ENCODE results near the gene LDLRAD4. TPM values are rescaled to one million over a fixed set of nuclear protein-coding genes. Genes with fewer than 3 reads are reported as not detected.

LDLRAD4 gene
- total RNA-seq, 4 donors from 2014 or later: 14.0 to 36.9 (median 29.3) TPM

DNA sequence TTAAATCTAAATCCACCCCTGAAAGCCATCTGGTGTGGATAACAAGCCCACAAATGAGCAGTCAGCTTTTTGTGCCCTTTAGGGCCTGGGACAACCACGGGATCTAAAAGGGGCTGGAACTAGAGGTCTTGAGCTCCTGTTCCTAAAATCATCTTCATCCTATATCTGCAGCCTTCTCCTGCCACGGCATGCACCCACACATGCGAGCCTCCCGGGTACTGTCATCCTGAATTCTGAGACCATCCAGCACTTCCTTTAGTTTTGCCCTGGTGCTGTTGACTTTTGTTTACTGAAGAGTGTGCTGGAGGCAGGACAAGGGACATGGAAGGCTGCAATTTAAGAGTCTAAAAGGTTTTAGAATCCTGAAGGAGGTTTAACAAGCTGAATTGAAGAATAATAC lies 324.6 kb downstream of the LDLRAD4 start:
- H3K36me3 ChIP-seq: no peaks in the 10 kb centered on the region
- 81% methylated on average over 4 of the region's 4 CpGs for WGBS, 2 donors
- no peak overlapping the region for H3K27ac ChIP-seq
- H3K9me3 ChIP-seq: no peaks in the 10 kb centered on the region
- no peak overlapping the region for H3K4me3 ChIP-seq
- no peak for TF ChIP-seq POLR2A (IDR thresholded peaks at IDR 0.05)
- no peak for TF ChIP-seq EP300 (IDR thresholded peaks at IDR 0.05)
- TF ChIP-seq, protein P1, sequence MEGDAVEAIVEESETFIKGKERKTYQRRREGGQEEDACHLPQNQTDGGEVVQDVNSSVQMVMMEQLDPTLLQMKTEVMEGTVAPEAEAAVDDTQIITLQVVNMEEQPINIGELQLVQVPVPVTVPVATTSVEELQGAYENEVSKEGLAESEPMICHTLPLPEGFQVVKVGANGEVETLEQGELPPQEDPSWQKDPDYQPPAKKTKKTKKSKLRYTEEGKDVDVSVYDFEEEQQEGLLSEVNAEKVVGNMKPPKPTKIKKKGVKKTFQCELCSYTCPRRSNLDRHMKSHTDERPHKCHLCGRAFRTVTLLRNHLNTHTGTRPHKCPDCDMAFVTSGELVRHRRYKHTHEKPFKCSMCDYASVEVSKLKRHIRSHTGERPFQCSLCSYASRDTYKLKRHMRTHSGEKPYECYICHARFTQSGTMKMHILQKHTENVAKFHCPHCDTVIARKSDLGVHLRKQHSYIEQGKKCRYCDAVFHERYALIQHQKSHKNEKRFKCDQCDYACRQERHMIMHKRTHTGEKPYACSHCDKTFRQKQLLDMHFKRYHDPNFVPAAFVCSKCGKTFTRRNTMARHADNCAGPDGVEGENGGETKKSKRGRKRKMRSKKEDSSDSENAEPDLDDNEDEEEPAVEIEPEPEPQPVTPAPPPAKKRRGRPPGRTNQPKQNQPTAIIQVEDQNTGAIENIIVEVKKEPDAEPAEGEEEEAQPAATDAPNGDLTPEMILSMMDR (IDR thresholded peaks at IDR 0.05): no peak
- H3K4me1 ChIP-seq: peaks cover 0 to 24% (median 10%) of the 10 kb centered on the region in 4 donors
- no peaks in the 10 kb centered on the region for H3K27me3 ChIP-seq
- no peak for DNase-seq (ENCODE audit: low spot score in 2 of 2)

DNA sequence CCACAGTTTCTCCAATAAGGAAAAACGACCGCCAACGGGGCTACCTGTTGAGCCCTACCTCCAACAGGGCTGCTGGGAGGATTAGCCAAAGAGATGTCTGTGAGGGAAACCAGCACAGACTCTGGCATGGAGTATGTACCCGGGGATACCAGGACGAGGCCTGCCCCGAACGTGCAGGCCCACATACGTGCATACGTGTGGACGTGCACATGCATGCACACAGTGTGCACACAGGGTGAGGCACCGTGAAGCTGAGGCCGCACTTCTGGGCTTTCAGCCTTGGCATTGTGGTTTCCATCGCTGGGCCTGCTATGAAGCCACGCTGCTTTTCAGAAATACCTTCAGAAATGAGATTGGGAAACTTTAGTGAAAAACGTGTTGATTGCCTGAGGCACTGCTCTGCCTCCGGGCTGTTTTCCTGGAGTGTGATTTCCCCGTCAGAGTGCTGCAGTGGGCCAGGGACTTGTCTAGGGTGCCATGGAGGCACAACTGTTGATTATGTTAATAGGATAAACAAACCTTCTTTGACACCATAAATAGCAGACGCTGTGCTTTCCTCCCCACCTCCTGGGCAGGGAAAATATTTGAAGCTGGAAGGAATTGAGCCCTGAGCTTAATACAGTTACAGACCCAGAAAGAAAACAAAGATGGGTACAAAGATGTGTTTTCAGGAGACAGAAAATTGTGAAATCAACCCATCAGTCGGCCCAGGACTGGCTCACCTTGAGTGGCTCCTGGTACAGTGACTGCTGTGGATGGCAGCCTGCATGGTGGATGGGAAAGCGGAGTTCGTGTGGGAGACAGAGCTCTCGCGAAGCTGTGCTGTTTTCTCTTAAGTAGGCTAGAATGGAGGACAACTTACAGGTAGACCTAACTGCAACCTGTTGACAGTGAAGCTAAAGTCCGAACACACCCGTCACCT lies 325.5 kb downstream of the LDLRAD4 start:
- H3K9me3 ChIP-seq: no peaks in the 10 kb centered on the region
- no peaks in the 10 kb centered on the region for H3K36me3 ChIP-seq
- 85 to 87% methylated on average over 25 of the region's 25 CpGs for WGBS, 2 donors
- DNase-seq (ENCODE audit: low spot score in 2 of 2): no peak
- TF ChIP-seq POLR2A (IDR thresholded peaks at IDR 0.05) (no peak), EP300 (IDR thresholded peaks at IDR 0.05) (no peak)
- TF ChIP-seq, protein P1 (IDR thresholded peaks at IDR 0.05): no peak
- H3K4me3 ChIP-seq: no peak overlapping the region
- peaks cover 0 to 26% (median 8%) of the 10 kb centered on the region in 4 donors for H3K4me1 ChIP-seq
- H3K27me3 ChIP-seq: no peaks in the 10 kb centered on the region
- no peak overlapping the region for H3K27ac ChIP-seq

DNA sequence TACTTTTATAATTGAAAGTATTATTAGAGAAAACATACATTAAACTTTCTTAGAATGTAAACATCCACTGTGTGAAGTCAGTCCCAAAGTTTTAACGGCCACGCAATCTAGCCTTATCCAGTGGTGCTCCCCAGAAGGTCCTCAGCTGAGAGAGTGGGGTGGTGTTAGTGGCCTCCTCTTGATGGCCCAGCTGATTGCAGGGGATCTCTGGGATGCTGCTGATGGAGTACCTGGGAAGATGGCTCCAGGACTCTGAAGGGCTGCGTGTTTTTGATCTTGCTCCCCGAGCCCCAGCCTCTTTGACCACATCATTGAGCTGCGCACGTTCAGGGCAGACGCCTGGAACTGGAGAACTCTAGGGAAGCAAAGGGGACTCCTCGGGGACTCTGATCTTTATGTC lies 326.4 kb downstream of the LDLRAD4 start:
- no peaks in the 10 kb centered on the region for H3K36me3 ChIP-seq
- TF ChIP-seq, protein P1 (IDR thresholded peaks at IDR 0.05): no peak
- no peaks in the 10 kb centered on the region for H3K27me3 ChIP-seq
- no peaks in the 10 kb centered on the region for H3K9me3 ChIP-seq
- no peak overlapping the region for H3K4me3 ChIP-seq
- 96 to 99% methylated on average over 8 of the region's 8 CpGs for WGBS, 2 donors
- DNase-seq (ENCODE audit: low spot score in 2 of 2): no peak
- peaks cover 0 to 26% (median 8%) of the 10 kb centered on the region in 4 donors for H3K4me1 ChIP-seq
- no peak overlapping the region for H3K27ac ChIP-seq

DNA sequence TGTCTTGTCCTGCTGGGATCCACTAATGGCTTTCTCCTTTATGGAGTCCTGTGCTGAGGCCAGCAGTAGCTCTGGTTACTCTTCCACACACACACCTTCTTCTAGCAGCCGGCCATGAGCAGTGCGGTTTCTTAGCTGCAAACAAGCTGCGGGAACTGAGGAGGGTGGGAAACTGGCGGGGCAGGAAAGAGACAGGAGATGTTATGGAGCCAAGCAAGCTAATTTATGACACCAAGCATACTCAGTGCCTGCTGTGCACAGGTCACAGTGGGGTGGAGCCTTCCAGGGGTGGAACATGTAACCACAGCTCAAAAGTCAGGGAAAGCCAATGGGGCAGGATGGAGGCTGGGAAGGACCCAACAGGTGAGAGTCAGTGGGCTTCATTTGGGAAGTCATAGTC lies 327.0 kb downstream of the LDLRAD4 start:
- no peaks in the 10 kb centered on the region for H3K27me3 ChIP-seq
- DNase-seq (ENCODE audit: low spot score in 2 of 2): no peak
- H3K4me1 ChIP-seq: peaks cover 0 to 20% (median 6%) of the 10 kb centered on the region in 4 donors
- H3K27ac ChIP-seq: no peak overlapping the region
- TF ChIP-seq POLR2A (IDR thresholded peaks at IDR 0.05) (no peak), EP300 (IDR thresholded peaks at IDR 0.05) (no peak)
- TF ChIP-seq, protein P1 (IDR thresholded peaks at IDR 0.05): no peak
- H3K36me3 ChIP-seq: no peaks in the 10 kb centered on the region
- no peak overlapping the region for H3K4me3 ChIP-seq
- WGBS, 2 donors: 95 to 100% methylated on average over 4 of the region's 4 CpGs
- no peaks in the 10 kb centered on the region for H3K9me3 ChIP-seq

DNA sequence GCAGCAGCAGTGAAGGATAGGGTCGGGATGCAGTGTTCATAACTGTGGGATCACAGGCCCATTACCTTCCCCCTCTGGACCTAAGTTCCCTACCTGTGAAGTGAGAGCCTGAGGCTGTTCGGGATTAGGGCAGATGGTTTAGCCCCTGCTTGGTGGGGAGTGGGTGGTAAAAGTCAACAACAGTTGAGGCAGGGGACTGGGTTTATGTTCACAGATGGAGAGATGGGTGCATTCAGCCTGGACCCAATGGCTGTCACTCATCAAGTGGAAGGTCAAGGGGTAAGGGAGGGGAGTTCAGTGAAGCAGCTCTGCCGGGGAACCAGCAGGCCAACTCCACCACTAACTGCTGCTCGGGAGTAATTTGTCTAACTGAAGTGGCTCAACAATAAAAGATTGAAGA lies 327.4 kb downstream of the LDLRAD4 start:
- TF ChIP-seq, protein P1 (IDR thresholded peaks at IDR 0.05): no peak
- TF ChIP-seq EP300 (IDR thresholded peaks at IDR 0.05) (no peak), POLR2A (IDR thresholded peaks at IDR 0.05) (no peak)
- Histone ChIP-seq H3K4me1 (peaks cover 0 to 18% (median 6%) of the 10 kb centered on the region in 4 donors), H3K27ac (no peak overlapping the region), H3K4me3 (no peak overlapping the region), H3K27me3 (no peaks in the 10 kb centered on the region), H3K9me3 (no peaks in the 10 kb centered on the region), H3K36me3 (no peaks in the 10 kb centered on the region)
- DNase-seq (ENCODE audit: low spot score in 2 of 2): no peak
- WGBS, 2 donors: 78 to 79% methylated on average over 4 of the region's 4 CpGs

All from tibial nerve (tissue), 4 donors.